ENCODE data around the gene SLITRK1.

The SLITRK1 gene

DNA sequence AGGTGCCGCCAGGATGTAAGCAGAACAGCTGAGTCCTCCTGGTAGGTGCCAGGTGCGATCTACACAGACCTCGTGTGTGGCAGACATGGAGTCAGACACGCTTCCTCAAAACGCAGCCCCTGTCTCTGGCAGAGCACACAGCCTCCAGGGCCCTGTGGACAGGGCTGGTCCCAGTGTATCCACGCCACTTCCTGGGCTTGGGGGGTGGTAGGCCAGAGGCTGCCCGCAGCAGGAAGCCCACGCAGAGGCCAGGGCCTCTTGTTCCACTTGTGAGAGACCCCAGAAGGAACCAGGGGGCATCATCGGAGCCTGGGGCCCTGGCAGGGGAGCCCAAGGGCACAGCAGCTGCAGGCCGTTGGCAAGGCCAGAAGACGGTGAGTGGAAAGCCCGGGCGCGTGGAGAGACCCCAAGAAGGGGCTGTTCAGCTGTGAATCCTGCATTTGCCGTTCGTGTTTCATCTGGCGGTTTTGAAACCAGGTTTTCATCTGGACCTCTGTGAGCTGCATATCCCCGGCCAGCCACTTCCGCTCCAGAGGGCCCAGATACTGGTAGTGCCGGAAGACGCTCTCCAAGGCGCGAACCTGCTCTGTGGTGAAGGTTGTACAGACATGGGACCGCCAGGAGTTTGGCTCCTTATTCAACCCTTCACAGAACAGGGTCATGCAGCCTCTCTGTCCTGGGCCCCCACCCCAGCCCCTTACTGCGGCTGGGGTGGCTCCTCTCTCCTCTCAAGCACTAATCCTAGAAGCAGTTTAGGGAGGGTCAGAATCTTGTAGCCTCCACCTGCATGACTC, 25.1 kb upstream of the SLITRK1 start:
- DNase-seq (ENCODE audit: low spot score) (no peak), ATAC-seq (ENCODE audit: low read depth) (no peak)
- no peak overlapping the region for H3K4me3 ChIP-seq (ENCODE audit: severe bottlenecking)
- H3K4me1 ChIP-seq (ENCODE audit: insufficient read depth, poor library complexity, severe bottlenecking): no peaks in the 10 kb centered on the region
- H3K36me3 ChIP-seq (ENCODE audit: low read depth): no peaks in the 10 kb centered on the region
- no peaks in the 10 kb centered on the region for H3K9me3 ChIP-seq (ENCODE audit: severe bottlenecking)
- no peaks in the 10 kb centered on the region for H3K27me3 ChIP-seq (ENCODE audit: insufficient read depth, poor library complexity, severe bottlenecking)
- H3K27ac ChIP-seq (ENCODE audit: poor library complexity, severe bottlenecking): no peak overlapping the region
- TF ChIP-seq, protein P1, sequence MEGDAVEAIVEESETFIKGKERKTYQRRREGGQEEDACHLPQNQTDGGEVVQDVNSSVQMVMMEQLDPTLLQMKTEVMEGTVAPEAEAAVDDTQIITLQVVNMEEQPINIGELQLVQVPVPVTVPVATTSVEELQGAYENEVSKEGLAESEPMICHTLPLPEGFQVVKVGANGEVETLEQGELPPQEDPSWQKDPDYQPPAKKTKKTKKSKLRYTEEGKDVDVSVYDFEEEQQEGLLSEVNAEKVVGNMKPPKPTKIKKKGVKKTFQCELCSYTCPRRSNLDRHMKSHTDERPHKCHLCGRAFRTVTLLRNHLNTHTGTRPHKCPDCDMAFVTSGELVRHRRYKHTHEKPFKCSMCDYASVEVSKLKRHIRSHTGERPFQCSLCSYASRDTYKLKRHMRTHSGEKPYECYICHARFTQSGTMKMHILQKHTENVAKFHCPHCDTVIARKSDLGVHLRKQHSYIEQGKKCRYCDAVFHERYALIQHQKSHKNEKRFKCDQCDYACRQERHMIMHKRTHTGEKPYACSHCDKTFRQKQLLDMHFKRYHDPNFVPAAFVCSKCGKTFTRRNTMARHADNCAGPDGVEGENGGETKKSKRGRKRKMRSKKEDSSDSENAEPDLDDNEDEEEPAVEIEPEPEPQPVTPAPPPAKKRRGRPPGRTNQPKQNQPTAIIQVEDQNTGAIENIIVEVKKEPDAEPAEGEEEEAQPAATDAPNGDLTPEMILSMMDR (IDR thresholded peaks at IDR 0.05; ENCODE audit: poor library complexity, severe bottlenecking): no peak

DNA sequence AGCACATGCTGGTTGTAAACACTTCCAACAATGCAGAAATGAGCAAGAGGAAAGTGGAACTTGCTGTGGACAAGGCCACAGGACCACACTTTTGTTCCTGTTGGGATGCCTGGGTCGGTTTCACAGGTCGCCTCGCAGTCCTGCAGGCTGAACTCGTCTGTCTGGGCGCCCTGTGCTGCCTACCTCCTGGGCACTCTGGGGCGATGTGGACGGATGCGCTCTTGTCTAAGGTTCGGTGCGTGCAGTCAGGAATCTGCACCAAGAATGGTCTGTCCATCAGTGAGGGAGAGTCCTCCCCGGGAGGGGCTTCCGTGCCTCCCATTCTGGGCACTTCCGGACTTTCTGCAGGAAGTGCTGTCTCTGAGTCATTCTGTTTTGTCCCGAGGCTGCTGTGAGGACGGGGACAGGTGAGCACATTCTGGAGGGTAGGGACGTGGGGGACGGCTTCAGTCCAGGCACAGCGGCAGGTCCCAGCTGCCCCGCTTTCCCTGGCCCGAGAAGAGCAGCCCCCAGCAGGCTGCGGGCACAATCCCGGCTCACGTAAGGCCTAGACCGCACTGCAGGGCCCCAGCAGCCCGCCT, 24.1 kb upstream of the SLITRK1 start:
- Histone ChIP-seq H3K27me3 (ENCODE audit: insufficient read depth, poor library complexity, severe bottlenecking) (no peaks in the 10 kb centered on the region), H3K4me3 (ENCODE audit: severe bottlenecking) (no peak overlapping the region), H3K9me3 (ENCODE audit: severe bottlenecking) (no peaks in the 10 kb centered on the region), H3K36me3 (ENCODE audit: low read depth) (no peaks in the 10 kb centered on the region), H3K4me1 (ENCODE audit: insufficient read depth, poor library complexity, severe bottlenecking) (no peaks in the 10 kb centered on the region), H3K27ac (ENCODE audit: poor library complexity, severe bottlenecking) (no peak overlapping the region)
- DNase-seq (ENCODE audit: low spot score) (no peak), ATAC-seq (ENCODE audit: low read depth) (no peak)
- TF ChIP-seq, protein P1 (IDR thresholded peaks at IDR 0.05; ENCODE audit: poor library complexity, severe bottlenecking): no peak

DNA sequence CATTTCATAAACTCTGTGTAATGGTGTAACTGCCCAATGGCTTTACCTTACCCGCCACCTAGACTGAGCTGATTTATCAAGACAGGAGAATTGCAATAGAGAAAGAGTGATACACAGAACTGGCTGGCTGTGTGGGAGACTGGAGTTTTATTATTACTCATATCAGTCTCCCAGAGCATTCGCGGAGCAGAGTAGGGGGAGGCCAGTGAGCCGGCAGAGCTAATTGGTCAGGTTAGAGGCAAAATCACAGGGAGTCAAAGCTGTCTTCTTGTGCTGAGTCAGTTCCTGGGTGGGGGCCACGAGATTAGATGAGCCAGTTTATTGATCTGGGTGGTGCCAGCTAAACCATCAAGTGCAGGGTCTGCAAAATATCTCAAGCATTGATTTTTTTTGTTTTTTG, 23.4 kb upstream of the SLITRK1 start:
- TF ChIP-seq, protein P1 (IDR thresholded peaks at IDR 0.05; ENCODE audit: poor library complexity, severe bottlenecking): no peak
- no peaks in the 10 kb centered on the region for H3K9me3 ChIP-seq (ENCODE audit: severe bottlenecking)
- H3K4me1 ChIP-seq (ENCODE audit: insufficient read depth, poor library complexity, severe bottlenecking): no peaks in the 10 kb centered on the region
- H3K4me3 ChIP-seq (ENCODE audit: severe bottlenecking): no peak overlapping the region
- ATAC-seq (ENCODE audit: low read depth) (no peak), DNase-seq (ENCODE audit: low spot score) (no peak)
- no peaks in the 10 kb centered on the region for H3K36me3 ChIP-seq (ENCODE audit: low read depth)
- no peak overlapping the region for H3K27ac ChIP-seq (ENCODE audit: poor library complexity, severe bottlenecking)
- H3K27me3 ChIP-seq (ENCODE audit: insufficient read depth, poor library complexity, severe bottlenecking): no peaks in the 10 kb centered on the region

DNA sequence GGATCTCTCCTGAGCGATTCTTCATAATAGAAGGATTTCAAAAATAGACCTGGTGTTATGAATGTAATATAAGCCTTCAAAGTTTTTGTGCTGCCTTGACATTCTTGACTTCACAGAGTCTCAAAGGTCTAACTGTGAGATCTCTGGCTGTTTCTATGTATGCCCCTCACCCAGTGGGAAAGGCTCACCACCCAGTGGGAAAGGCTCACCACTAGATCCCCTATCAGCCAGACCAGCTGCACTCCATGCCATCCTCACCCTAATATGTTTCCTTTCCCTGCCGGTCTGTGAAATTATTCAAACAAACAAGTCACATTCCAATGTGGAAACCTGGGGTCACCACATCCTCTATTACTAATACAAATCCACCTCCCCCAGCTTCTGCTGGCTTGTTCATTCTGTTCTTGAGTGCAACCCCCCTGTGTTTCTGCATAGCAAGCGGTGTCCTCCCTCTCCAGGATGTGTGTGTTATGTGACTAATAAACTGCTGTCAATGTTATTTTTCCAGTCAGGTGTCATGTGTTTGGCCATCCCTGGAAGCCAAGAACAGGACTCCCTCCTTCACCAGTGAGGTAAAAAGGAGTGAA, 13.8 kb upstream of the SLITRK1 start:
- no peak overlapping the region for H3K4me3 ChIP-seq (ENCODE audit: severe bottlenecking)
- H3K27me3 ChIP-seq (ENCODE audit: insufficient read depth, poor library complexity, severe bottlenecking): no peaks in the 10 kb centered on the region
- H3K36me3 ChIP-seq (ENCODE audit: low read depth): no peaks in the 10 kb centered on the region
- TF ChIP-seq, protein P1 (IDR thresholded peaks at IDR 0.05; ENCODE audit: poor library complexity, severe bottlenecking): no peak
- peak overlapping the region; percentile 50 for H3K27ac ChIP-seq (ENCODE audit: poor library complexity, severe bottlenecking)
- H3K9me3 ChIP-seq (ENCODE audit: severe bottlenecking): no peaks in the 10 kb centered on the region
- DNase-seq (ENCODE audit: low spot score) (no peak), ATAC-seq (ENCODE audit: low read depth) (peak; percentile 81)
- H3K4me1 ChIP-seq (ENCODE audit: insufficient read depth, poor library complexity, severe bottlenecking): peaks cover 10% of the 10 kb centered on the region
